NCI-H82 treated with DMSO at 0.1 percent for 48 hours (cell line): ENCODE measurements around the gene FGD1.

Experiments used
- DNase-seq: peaks from one replicate; lab custom pipeline; 2025; ENCODE audit not compliant: unreplicated experiment; lab: John Stamatoyannopoulos, UW

FGD1 gene

DNA sequence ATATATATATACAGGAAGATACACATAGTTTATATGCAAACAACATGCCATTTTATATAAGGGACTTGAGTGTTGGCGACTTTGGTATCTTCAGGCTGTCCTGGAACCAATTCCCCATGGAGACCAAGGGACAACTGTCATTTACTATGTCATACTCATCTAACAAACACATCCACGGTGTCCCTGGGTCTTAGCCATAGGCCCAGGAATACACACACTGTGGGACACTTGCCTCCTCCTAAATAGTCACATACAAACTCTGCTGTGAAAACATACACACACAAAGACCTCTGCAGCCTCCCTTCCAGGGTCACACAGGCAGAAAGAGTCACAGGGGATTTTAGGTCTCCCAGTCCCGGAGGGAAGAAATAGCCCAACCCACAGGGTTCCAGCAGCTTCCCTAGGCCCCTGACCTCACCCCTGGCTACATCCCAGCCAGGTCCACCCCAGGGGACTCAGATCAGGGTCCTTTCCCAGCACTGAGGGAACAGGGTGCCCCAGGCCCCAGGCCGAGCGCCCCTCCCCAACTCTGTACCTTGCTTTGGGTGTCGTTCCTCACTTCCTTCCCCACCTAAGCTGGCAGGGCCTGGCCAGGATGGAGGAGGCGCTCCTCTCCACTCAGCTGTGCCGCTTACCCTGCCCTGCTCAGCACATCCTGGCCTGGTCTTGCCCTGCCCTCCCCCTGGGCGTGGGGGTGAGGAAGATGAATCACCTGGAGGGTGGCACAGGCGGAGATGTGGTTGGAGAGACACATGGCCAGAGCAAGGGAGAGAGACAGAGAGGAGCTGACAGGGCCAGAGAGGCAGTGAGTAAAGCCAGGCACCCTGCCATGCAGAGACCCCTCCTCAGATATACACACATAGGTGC lies 21.8 kb downstream of the FGD1 start:
- no peak for DNase-seq

GRCh38 chrX:54470054-54470760 lies 25.8 kb downstream of the FGD1 start:
- DNase-seq, result no peak

DNA sequence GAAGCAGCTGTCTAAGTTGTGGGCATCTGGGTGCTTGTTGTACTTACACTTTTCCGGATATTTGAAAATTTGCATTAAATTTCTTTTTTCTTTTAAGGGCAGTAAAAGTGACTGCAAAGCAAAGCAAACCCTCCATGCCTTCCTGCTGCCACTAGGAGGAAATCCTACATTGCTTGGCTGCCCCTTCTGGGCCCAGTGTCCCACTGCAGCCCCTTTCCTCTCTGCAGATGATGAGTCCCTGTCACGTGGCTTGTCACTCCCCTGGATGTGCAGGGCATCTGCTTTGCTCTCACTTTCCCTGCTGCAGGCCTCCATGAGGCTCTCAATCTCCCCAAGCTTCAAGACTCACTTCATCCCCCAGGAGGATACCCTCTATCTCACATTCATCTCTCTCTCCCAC lies 43.1 kb downstream of the FGD1 start:
- DNase-seq, result peak; percentile 17

DNA sequence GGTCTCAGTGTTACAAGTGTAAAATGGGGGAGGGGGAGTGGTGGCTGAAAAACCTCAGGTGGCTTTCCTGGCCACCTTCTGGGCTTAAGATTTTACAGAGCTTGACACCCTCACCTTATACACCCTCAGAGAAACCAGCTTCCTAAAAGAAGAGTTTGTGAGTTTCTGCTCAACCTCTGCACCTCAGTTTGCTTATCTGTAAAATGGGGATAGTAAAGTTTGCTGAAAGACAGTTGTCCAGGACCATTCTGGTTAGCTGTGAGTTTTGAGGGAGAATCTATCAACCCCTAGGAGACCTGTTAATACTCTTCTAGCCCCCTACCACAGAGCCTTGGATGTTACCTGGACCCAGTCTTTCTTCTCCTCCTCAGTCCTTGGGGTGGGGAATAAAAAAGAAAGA lies 46.1 kb downstream of the FGD1 start:
- no peak for DNase-seq

DNA sequence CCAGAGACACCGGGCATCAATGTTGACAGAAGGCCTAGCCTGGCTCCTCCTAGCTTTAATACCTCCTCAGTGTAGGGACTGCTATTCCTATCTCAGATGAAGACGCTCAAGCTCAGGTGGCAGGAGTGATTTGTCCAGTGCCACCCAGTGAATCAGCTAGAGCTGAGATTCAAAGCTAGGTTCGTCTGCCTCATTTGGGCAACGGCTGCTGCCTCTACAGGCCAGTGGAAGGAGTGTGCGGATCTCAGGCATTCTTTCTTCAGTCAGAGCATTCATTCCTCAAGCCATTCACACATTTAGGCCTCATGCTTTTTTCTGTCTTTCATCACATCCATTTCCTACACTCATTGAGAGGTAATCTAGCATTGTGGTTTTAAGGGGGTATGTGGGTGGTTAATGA lies 48.6 kb downstream of the FGD1 start:
- DNase-seq, result peak; percentile 2

GRCh38 chrX:54446084-54446483 lies 50.0 kb downstream of the FGD1 start:
- DNase-seq, result no peak

- DNase-seq, result no peak
Observed at GRCh38 chrX:54444752-54445151, 51.3 kb downstream of the FGD1 start.

GRCh38 chrX:54442790-54443189 lies 53.2 kb downstream of the FGD1 start:
- no peak for DNase-seq

DNA sequence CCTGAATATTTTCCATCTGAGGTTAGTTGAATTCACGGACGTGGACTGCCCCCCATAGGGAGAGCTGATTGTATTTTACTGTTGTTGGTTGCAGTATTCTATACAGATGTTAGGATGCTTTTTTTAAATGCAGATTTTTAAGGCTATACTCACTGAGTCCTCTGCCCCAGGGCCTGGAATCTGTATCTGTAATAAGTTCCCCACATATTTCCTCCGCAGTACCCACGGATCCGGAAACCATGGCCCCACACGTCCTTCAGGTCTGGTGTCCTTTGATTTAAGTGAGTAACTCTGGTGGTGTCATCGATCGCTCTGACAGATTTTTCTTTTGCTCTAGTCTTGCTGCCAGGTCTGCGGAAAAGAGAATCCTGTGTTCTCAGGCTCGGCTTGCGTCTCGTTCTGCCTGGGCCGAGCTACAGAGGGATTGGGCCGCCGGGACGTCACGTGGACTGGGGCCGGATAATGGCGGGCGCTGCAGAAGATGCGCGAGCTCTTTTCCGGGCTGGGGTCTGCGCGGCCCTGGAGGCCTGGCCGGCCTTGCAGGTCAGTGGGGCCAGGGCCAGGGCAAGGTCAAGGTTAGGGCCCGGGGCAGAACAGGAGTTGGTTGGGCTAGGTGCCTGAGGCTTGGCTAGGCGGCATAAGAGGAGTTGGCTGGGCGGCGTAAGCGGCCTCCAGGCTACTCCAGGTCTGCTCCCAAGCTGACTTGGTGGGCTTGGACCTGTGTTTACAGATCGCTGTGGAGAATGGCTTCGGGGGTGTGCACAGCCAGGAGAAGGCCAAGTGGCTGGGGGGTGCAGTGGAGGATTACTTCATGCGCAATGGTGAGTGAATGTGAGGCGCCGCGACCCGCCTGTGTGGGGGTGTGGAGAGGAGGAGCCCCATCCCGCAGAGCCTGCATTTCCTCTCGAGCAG lies 55.8 kb downstream of the FGD1 start, which contains the start of gene TSR2:
Gene TSR2, plus strand, starts transcription at position 445 of the 912 bp plus-strand sequence. Its CDS starts 18 bp downstream, at position 463.
- DNase-seq, result peak; percentile 79

DNA sequence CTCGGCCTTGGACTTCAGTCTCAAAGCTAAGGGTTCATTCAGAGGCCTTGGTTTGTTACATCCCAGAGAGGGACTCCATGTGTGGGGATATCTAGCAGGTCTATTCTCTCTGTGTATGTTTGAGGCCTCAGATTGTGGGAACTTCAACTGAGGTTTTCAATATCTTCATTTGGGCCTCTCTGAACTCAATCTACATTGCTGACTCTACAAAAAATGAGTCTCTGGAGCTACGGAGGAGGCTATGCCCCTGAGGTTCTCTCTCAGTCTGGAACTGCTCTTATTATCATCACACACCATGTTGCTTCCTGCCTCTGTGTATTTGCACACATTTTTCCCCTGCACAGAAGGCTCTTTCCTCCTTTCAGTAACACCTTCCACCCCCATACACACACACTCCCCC lies 60.9 kb downstream of the FGD1 start:
- no peak for DNase-seq

- no peak for DNase-seq
Observed at GRCh38 chrX:54430519-54430918, 65.5 kb downstream of the FGD1 start.

DNA sequence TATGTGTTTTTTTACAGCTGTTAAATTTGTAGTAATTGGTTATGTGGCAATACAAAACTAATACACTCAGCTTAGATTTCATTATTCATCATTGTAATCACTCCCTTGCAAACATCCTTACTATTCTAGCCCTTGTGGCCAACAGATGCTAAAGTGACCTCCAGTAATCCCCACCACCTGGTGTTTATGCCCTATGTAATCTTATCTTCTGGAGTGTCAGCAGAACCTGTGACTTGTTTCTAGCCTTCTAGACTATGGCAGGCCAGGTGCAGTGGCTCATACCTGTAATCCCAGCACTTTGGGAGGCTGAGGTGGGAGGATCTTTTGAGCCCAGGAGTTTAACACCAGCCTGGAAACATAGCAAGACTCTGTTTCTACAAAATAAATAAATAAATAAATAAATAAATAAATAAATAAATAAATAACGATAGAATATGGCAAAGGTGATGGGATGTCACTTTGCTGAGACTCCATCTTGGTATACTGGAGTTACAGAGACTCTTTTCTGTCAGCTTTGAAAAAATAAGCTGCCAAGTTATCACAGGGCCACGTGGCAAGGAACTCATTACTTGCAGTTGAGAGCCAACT lies 68.1 kb downstream of the FGD1 start:
- DNase-seq, result peak; percentile 96

- no peak for DNase-seq
Observed at GRCh38 chrX:54423161-54423888, 72.7 kb downstream of the FGD1 start.

- no peak for DNase-seq
Observed at GRCh38 chrX:54422168-54422567, 73.9 kb downstream of the FGD1 start.

DNA sequence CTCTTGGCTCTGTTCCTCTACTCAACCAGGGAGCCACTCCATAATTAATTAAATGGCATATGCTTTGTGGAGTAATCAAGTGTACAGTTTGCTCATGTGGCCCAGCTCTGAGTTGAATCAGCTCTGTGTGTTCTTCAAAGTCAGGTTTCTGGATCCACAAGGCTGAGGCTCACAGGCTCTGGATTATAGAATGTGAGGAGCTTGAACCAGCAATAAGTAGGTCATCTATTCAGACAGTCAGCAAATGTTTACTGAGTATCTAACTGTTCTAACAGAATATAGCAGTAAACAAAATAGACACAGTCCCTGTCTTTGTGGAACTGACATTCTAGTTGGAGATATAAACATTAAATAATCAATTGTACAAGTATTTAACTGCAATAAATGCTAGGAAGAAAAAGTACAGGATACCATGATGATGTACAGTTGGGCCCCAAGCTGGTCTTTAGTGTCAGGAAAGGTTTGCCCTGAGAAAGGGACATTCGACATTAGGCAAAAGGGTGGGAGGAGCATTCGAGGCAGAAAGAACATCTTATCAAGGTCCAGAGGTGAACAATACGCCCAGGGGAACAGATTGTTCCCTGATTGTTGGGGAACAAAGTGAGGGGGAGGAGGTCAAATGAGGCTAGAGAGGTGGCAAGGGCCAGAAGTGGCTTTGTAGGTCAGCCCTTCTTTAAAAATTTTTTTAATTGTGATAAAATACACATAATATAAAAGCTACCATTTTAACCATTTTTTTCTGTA lies 76.3 kb downstream of the FGD1 start:
- no peak for DNase-seq

- no peak for DNase-seq
Observed at GRCh38 chrX:54416965-54417364, 79.1 kb downstream of the FGD1 start.

DNA sequence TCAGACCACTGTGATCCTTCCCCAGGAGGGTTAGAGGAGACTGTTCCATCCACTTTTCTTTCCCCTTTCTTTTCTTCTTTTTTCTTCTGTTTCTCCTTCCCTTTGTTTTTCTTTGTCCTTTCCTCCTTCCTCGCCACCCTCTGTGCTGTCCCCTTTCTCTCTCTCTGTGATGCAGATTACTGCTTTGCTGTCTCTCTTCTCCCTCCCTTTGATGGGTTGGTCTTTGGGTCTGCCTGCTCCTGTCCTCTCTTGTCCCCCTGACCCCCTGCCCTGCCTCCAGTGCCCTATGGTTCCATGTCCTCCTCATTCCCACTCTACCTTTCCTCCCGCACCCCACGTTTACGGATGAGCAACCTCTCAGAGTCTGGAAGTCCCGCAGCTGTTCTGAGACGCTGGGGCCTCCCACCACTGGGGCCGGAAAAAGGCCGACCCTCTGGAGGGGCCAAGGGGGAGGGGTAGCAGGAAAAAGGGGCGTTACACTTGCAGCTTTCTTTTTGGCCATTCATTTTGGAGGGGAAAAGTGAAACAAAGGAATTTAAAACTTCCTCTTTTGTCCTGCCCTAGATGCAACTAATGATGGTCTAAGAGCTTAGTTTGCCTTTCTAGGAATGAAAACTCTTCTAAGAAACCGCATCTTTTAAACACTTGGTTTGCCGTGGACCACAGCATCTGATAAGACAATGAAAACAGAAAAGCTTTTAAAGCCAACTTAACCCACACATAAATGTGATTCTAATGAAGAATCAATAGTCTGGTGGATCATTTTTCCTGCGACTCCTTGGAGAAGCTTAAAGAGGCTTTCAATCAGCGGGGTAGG lies 80.3 kb downstream of the FGD1 start:
- DNase-seq, result no peak

DNA sequence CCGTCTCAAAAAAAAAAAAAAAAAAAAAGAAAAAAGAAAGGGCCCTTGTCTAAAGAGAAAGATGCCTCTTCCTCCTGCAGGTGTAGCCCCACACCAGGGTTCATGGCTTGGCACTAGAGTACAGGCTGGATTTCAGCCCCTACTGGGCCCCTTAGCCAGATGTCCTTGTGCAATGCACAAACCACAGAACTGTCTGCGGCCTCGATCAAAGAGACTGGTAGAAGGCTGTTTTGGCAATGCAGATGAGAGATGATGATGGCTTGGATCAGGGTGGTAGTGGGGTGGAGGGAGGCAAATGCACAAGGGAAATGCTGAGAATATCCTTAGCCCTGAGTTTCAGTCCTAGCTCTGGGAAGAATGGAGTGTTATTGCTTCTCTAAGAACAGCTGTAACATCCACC lies 82.3 kb downstream of the FGD1 start:
- no peak for DNase-seq

DNA sequence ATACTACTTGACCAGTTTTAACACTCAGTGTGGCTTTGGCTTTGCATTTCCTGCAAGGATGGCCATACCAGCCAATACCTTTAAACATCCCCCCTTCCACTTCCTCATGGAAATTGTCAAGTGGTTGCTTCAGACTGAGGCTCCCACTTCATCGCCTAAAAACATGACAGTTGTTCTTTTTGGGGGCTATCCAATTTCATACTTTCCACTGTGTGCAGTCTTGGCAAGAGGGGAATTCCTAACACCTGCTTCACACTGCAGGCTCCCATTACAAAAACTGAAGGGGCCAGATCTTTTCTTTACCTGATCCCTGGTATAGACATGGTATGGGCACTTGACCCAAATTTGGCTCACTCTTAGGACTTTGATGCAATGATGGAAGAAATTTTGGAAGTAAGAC lies 84.3 kb downstream of the FGD1 start:
- no peak for DNase-seq
